Progenitor cell of endocrine pancreas (in vitro differentiated cells): Measurements from ENCODE around the gene PNRC1. TPM values are rescaled to one million over a fixed set of nuclear protein-coding genes. Genes with fewer than 3 reads are reported as not detected.

ENCODE experiments used
- DNase-seq: peaks from one replicate; pipeline ENCODE4 v3.0.0; 2021; ENCODE audit warnings: low spot score; ENCODE audit not compliant: unreplicated experiment
- H3K27ac Mint-ChIP-seq: 2 replicates; pipeline ENCODE4 v1.8.0; 2021; ENCODE audit warnings: mild to moderate bottlenecking, moderate library complexity, mixed read lengths
- H3K27me3 Mint-ChIP-seq: 2 replicates; pipeline ENCODE4 v1.8.0; 2021; ENCODE audit warnings: mixed read lengths
- H3K36me3 Mint-ChIP-seq: 2 replicates; pipeline ENCODE4 v1.8.0; 2022; ENCODE audit warnings: mixed read lengths; ENCODE audit not compliant: insufficient read depth
- H3K4me1 Mint-ChIP-seq: 2 replicates; pipeline ENCODE4 v1.8.0; 2021; ENCODE audit warnings: low read depth, mixed read lengths
- H3K4me3 Mint-ChIP-seq: 2 replicates; pipeline ENCODE4 v1.8.0; 2021; ENCODE audit warnings: low read depth, mild to moderate bottlenecking, moderate library complexity, mixed read lengths
- H3K9me3 Mint-ChIP-seq: 2 replicates; pipeline ENCODE4 v1.8.0; 2021; ENCODE audit warnings: low read depth, mixed read lengths
- CTCF ChIP-seq: fragments of 200-600 bp; sonication (generic); IDR thresholded peaks from one replicate; pipeline ENCODE4 v1.5.0; 2021; ENCODE audit warnings: antibody characterized with exemption, mild to moderate bottlenecking; ENCODE audit not compliant: unreplicated experiment
- total RNA-seq: library from RNA; stranded (reverse); gene quantifications from 2 replicates; pipeline ENCODE4 v1.2.1, GENCODE V29; 2021

Gene PNRC1
- total RNA-seq, 1 donor from 2014 or later, result 212 TPM

GRCh38 chr6:89045011-89045387, 35.6 kb upstream of the PNRC1 start:
- TF ChIP-seq CTCF, result no peak
- Mint-ChIP-seq H3K27ac (no peak overlapping the region), H3K4me1 (peaks cover 9% of the 10 kb centered on the region), H3K4me3 (no peak overlapping the region), H3K36me3 (no peaks in the 10 kb centered on the region), H3K27me3 (no peaks in the 10 kb centered on the region), H3K9me3 (no peaks in the 10 kb centered on the region)
- no peak for DNase-seq

- H3K9me3 Mint-ChIP-seq, result no peaks in the 10 kb centered on the region
- no peak for DNase-seq
- H3K27ac Mint-ChIP-seq, result no peak overlapping the region
- no peak overlapping the region for H3K4me3 Mint-ChIP-seq
- H3K27me3 Mint-ChIP-seq, result no peaks in the 10 kb centered on the region
- no peaks in the 10 kb centered on the region for H3K36me3 Mint-ChIP-seq
- peaks cover 9% of the 10 kb centered on the region for H3K4me1 Mint-ChIP-seq
- TF ChIP-seq CTCF, result no peak
Measured at GRCh38 chr6:89045576-89045975, 35.0 kb upstream of the PNRC1 start.

- DNase-seq, result no peak
- Mint-ChIP-seq H3K27ac (no peak overlapping the region), H3K4me3 (no peak overlapping the region), H3K36me3 (no peaks in the 10 kb centered on the region), H3K9me3 (no peaks in the 10 kb centered on the region), H3K27me3 (no peaks in the 10 kb centered on the region), H3K4me1 (peaks cover 9% of the 10 kb centered on the region)
- no peak for TF ChIP-seq CTCF
Measured at GRCh38 chr6:89047473-89047872, 33.1 kb upstream of the PNRC1 start.

GRCh38 chr6:89048288-89048923, 32.1 kb upstream of the PNRC1 start:
- no peaks in the 10 kb centered on the region for H3K27me3 Mint-ChIP-seq
- no peak for TF ChIP-seq CTCF
- peaks cover 9% of the 10 kb centered on the region for H3K4me1 Mint-ChIP-seq
- no peak for DNase-seq
- no peak overlapping the region for H3K27ac Mint-ChIP-seq
- H3K4me3 Mint-ChIP-seq, result no peak overlapping the region
- no peaks in the 10 kb centered on the region for H3K36me3 Mint-ChIP-seq
- no peaks in the 10 kb centered on the region for H3K9me3 Mint-ChIP-seq

- peaks cover 9% of the 10 kb centered on the region for H3K4me1 Mint-ChIP-seq
- no peaks in the 10 kb centered on the region for H3K36me3 Mint-ChIP-seq
- H3K9me3 Mint-ChIP-seq, result no peaks in the 10 kb centered on the region
- no peaks in the 10 kb centered on the region for H3K27me3 Mint-ChIP-seq
- DNase-seq, result no peak
- no peak for TF ChIP-seq CTCF
- no peak overlapping the region for H3K4me3 Mint-ChIP-seq
- H3K27ac Mint-ChIP-seq, result no peak overlapping the region
Measured at GRCh38 chr6:89048985-89049384, 31.6 kb upstream of the PNRC1 start.
